ENCODE measurements around the gene TENT4B. TPM values are rescaled to one million over a fixed set of nuclear protein-coding genes. Genes with fewer than 3 reads are reported as not detected.
"Not testable (repeated sequence)": the region's sequence is repeated elsewhere in the genome, so short reads cannot be mapped to it uniquely, and the experiment has no call there.

TENT4B gene
- total RNA-seq, 1 donor, result 12.5 TPM

DNA sequence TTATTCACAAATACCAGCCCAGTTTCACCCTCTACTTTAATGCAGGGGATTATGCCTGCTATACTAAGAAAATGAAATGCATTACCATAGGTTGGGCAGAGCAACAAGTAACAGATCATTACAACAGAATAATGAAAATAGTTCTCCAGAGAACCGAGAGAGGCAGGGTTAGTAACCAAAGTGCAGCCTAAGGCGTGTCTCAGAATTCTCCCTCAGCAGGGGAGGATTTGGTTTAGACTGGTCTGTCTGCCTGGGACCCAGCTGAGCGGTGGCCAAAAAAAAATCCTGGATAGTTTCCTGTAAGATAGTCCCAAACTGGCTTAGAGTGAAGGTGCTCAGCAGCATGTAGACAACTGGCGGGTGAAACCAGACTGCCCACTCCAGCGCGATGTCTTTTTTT, 82.5 kb downstream of the TENT4B start:
- H3K4me3 ChIP-seq (ENCODE audit: low read depth, low read length), result no peak overlapping the region
- DNase-seq (ENCODE audit: low read depth), result no peak
- TF ChIP-seq, protein P1, sequence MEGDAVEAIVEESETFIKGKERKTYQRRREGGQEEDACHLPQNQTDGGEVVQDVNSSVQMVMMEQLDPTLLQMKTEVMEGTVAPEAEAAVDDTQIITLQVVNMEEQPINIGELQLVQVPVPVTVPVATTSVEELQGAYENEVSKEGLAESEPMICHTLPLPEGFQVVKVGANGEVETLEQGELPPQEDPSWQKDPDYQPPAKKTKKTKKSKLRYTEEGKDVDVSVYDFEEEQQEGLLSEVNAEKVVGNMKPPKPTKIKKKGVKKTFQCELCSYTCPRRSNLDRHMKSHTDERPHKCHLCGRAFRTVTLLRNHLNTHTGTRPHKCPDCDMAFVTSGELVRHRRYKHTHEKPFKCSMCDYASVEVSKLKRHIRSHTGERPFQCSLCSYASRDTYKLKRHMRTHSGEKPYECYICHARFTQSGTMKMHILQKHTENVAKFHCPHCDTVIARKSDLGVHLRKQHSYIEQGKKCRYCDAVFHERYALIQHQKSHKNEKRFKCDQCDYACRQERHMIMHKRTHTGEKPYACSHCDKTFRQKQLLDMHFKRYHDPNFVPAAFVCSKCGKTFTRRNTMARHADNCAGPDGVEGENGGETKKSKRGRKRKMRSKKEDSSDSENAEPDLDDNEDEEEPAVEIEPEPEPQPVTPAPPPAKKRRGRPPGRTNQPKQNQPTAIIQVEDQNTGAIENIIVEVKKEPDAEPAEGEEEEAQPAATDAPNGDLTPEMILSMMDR (IDR thresholded peaks at IDR 0.05; ENCODE audit: insufficient read depth, low read depth, low read length), result no peak

- no peak overlapping the region for H3K4me3 ChIP-seq (ENCODE audit: low read depth, low read length)
- TF ChIP-seq, protein P1 (IDR thresholded peaks at IDR 0.05; ENCODE audit: insufficient read depth, low read depth, low read length), result no peak
- DNase-seq (ENCODE audit: low read depth), result no peak
Observed at GRCh38 chr16:50238314-50238713, 85.2 kb downstream of the TENT4B start.

DNA sequence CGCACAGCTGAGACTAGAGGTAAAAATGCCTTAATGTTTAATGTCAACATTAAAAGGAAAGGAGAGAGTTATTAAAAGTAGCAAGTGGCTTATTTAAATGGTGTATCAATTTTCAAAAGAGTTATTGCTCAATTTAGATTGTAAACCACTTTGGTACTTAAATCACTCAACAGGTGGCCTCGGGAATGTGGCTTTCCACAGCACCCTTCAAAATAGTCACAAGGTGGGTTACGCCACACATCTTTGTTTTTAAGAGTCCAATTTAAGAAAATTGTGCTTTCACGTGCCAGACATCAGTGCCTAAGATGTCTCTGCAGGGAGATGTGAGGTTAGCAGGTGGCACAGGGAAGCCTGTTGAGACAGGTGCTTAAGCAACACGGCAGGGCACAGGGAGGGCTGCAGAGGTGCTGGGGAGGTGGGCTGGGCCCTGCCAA, 85.8 kb downstream of the TENT4B start:
- TF ChIP-seq, protein P1 (IDR thresholded peaks at IDR 0.05; ENCODE audit: insufficient read depth, low read depth, low read length), result no peak
- DNase-seq (ENCODE audit: low read depth), result no peak
- H3K4me3 ChIP-seq (ENCODE audit: low read depth, low read length), result no peak overlapping the region

DNA sequence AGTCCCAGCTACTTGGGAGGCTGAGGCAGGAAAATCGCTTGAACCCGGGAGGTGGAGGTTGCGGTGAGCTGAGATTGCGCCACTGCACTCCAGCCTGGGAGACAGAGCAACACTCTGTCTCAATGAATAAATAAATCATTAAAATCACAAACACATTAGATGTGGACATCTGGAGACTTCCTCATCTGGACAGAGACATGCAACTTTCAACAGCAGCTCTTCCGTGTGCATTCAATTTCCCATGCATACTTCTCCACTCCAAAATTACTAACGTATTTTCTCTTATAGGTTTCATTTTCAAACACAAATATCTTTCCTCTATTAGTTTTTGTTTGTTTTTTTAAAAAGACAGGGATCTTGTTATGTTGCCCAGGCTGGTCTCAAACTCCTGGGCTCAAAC, 89.9 kb downstream of the TENT4B start:
- peak; percentile 72 for DNase-seq (ENCODE audit: low read depth)
- not testable (repeated sequence) for H3K4me3 ChIP-seq (ENCODE audit: low read depth, low read length)

GRCh38 chr16:50244140-50244503, 91.0 kb downstream of the TENT4B start:
- no peak overlapping the region for H3K4me3 ChIP-seq (ENCODE audit: low read depth, low read length)
- no peak for DNase-seq (ENCODE audit: low read depth)
- TF ChIP-seq, protein P1 (IDR thresholded peaks at IDR 0.05; ENCODE audit: insufficient read depth, low read depth, low read length), result no peak

DNA sequence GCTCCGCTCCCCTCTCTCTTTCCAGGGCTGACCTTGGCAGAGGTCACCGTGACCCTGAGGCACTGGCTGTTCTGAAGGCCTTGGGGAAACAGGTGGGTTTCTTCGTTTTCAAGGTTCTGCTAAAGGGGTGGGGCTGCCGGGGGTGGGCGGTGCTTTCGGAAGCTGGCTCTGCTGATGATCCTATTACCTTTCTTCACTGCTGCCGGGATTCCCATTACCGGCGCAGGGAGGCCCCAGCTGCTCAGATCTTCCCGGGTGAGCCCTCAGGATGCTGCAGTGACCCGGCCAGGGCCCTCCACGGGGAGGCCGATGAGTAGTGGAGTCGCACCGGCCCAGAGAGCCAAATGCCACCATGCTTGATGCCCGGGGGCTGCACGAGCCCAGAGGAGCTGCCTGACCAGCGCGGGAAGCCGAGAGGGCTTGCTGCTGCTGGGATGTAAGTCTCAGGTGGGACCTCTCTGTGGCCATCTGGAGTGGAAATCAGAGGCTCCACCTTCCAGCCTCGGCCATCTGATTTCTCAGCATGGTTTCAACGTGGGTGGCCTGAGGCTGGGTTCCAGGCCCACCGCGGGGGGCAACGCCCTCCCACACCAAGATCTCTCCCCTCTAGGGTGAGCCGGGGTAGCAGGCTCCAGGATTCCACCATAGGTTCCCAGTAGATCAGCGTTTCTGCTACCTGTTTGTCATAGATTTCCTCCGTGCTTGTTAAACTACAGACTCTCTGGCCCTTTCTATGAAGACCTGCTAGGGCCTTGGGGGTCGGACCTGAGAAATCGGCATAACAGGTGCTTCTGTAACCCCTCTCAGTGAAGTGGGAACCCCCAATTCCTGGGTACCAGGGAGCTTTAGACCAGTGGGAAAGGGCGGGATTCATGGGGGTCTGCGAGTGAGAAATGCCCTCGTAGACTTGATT, 91.7 kb downstream of the TENT4B start:
- TF ChIP-seq, protein P1 (IDR thresholded peaks at IDR 0.05; ENCODE audit: insufficient read depth, low read depth, low read length), result no peak
- DNase-seq (ENCODE audit: low read depth), result no peak

GRCh38 chr16:50245417-50246298, 92.6 kb downstream of the TENT4B start:
- peak; percentile 73 for DNase-seq (ENCODE audit: low read depth)
- TF ChIP-seq, protein P1 (IDR thresholded peaks at IDR 0.05; ENCODE audit: insufficient read depth, low read depth, low read length), result no peak
- H3K4me3 ChIP-seq (ENCODE audit: low read depth, low read length), result peak overlapping the region; percentile 69

More for the DNA sequence above, 91.7 kb downstream of the TENT4B start:
- peak overlapping the region; percentile 69 for H3K4me3 ChIP-seq (ENCODE audit: low read depth, low read length)

Data from fibroblast of villous mesenchyme (primary cell).